ENCODE data around the gene KLHL13.

Gene KLHL13

GRCh38 chrX:117919755-117920154, 196.9 kb downstream of the KLHL13 start:
- no peak for TF ChIP-seq CTCF (IDR thresholded peaks at IDR 0.05; ENCODE audit: control extremely low read depth, extremely low read depth, low read depth, missing control alignments)
- DNase-seq (ENCODE audit: extremely low spot score), result no peak
- POLR2A ChIA-PET, result no interaction called here
- CTCF ChIA-PET, result no interaction called here

GRCh38 chrX:117910216-117910615, 206.4 kb downstream of the KLHL13 start:
- no peak for TF ChIP-seq CTCF (IDR thresholded peaks at IDR 0.05; ENCODE audit: control extremely low read depth, extremely low read depth, low read depth, missing control alignments)
- ChIA-PET POLR2A (no interaction called here), CTCF (no interaction called here)
- DNase-seq (ENCODE audit: extremely low spot score), result no peak

- CTCF ChIA-PET, result no interaction called here
- no peak for DNase-seq (ENCODE audit: extremely low spot score)
- no peak for TF ChIP-seq CTCF (IDR thresholded peaks at IDR 0.05; ENCODE audit: control extremely low read depth, extremely low read depth, low read depth, missing control alignments)
- POLR2A ChIA-PET, result no interaction called here
These were observed 218.4 kb downstream of the KLHL13 start for GRCh38 chrX:117898226-117898625.

GRCh38 chrX:117895418-117895817, 221.2 kb downstream of the KLHL13 start:
- no peak for TF ChIP-seq CTCF (IDR thresholded peaks at IDR 0.05; ENCODE audit: control extremely low read depth, extremely low read depth, low read depth, missing control alignments)
- DNase-seq (ENCODE audit: extremely low spot score), result no peak
- ChIA-PET CTCF (no interaction called here), POLR2A (no interaction called here)

- no peak for DNase-seq (ENCODE audit: extremely low spot score)
- CTCF ChIA-PET, result interaction anchor here (1.4 kb wide), 1 partner anchor 10 kb away, joined by 3 read pairs; no protein-coding TSS in a partner anchor
- no peak for TF ChIP-seq CTCF (IDR thresholded peaks at IDR 0.05; ENCODE audit: control extremely low read depth, extremely low read depth, low read depth, missing control alignments)
- POLR2A ChIA-PET, result no interaction called here
These were observed 224.1 kb downstream of the KLHL13 start for GRCh38 chrX:117892469-117892868.

- no peak for TF ChIP-seq CTCF (IDR thresholded peaks at IDR 0.05; ENCODE audit: control extremely low read depth, extremely low read depth, low read depth, missing control alignments)
- DNase-seq (ENCODE audit: extremely low spot score), result no peak
- CTCF ChIA-PET, result no interaction called here
- POLR2A ChIA-PET, result no interaction called here
These were observed 244.8 kb downstream of the KLHL13 start for GRCh38 chrX:117871796-117872195.

GRCh38 chrX:117860517-117860916, 256.1 kb downstream of the KLHL13 start:
- ChIA-PET POLR2A (no interaction called here), CTCF (no interaction called here)
- no peak for DNase-seq (ENCODE audit: extremely low spot score)
- TF ChIP-seq CTCF (IDR thresholded peaks at IDR 0.05; ENCODE audit: control extremely low read depth, extremely low read depth, low read depth, missing control alignments), result no peak
